GM19372 (cell line): ENCODE results near the gene VTI1A.

Experiments used
- ATAC-seq: cut with Tn5 transposase; IDR thresholded peaks from one replicate; pipeline ENCODE4 v1.9.1; 2021; ENCODE audit warnings: mild to moderate bottlenecking, low read depth, moderate library complexity; ENCODE audit not compliant: unreplicated experiment

The VTI1A gene

DNA sequence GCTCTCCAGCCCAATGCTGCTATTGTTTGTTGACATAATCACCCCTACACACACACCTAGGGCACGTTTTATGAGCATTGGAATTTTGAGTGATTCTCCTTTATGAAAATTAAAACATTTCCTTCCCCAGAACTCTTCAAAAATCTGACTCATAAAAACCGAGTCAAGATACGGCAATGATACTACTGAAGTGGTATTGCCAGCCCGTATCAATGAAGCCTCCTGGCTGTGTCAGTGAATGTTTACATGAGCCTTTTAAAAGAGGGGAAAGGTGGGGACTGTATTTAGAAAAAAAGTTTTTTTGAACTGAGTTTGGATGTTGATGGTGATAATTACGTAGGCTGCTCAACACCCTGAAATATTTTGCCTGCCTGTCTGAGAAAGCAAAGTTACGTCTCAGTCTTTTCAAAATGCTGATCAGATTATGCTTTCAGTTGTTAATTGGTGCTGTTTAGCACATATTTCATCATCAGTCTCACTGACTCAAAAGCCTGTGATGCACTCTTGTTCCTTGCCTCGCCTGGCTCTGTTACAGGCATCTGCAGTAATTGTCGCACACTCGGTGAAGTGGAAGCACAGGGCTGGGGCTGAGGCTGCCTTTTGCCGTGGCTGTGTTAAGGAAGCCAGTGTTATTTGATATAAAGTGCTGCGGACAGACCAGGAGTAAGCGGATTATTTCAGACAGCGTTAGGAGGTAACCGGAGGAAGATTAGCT is 345.6 kb downstream of the VTI1A start:
- ATAC-seq, result no peak

DNA sequence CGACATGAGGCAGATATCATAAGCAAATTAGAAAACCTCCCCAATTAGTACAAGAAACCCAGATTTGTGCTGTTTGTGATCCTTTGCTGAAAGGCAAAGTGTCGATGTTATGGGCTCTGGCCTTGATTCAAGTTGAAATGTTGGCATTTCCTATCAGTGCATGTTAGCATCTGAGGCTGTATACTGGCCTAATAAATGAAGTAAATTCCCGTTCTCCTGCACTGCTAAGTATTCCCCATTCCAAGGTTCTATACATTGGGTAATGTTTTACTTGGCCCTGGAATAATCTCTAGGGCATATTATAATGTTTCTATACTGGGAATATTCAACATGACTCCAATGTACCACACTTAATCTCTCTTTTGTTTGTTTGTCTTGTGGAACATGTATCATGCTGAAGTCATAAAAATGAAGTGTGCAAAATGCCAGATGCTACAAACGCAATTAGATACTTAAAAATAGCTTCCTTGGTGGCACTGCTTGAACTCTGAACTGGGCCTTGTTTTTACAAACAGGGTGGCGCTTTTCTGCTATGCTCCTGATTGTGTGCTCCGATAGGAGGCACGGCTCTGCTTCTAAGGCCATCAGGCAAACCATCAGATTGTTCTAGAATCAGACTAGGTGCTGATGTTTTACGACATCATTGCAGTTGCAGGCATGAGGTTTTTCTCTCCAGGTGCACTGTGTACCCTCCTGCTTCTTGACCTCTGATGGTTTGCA is 346.3 kb downstream of the VTI1A start:
- no peak for ATAC-seq

DNA sequence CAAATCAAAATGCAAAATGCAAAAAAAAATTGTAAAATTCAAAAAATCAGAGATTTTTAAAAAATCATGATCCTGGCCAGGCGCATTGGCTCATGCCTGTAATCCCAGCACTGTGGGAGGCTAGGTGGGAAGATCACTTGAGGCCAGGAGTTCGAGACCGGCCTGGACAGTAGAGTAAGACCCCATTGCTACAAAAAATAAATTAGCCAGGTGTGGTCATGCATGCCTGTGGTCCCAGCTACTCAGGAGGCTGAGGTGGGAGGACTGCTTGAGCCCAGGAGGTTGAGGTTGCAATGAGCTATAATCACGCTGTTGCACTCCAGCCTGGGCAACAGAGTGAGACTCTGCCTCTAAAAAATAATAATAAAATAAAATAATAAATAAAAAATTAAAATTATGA is 347.2 kb downstream of the VTI1A start:
- no peak for ATAC-seq

DNA sequence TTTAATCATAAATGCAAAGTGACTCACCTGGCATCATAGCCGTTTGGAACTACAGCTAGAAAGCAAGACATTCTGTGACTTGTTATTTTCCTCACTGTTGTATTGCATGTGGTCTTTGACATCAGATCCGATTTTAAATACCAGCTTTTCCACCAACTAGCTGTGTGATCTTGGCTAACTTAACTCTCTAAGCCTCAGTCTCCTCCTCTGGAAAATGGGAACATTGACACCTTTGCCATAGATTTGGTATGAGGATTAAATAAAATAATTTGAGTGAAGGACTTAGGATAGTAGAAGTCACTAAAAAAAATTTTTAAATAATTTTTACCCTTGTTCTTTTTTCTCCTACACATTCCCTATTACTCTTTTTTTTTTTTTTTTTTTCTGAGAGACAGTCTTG is 348.1 kb downstream of the VTI1A start:
- ATAC-seq, result no peak

DNA sequence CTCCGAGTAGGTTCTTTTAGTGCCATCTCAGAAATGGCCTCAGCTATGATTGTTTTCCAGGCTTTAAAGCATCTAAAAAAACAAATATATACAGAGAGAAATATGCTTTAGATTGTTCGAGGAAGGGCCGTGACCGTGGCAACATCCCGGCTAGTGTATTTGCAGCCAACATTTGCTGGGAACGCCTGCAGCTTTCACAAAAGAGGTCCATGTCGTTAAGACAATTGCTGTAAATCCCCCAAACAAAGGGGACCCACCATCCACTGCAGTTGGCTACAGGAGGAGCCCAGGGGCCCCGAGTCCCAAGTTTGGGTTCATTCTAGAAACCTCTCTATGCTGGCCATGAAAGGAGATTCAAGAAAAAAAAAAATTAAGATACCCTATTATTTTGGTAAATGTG is 350.2 kb downstream of the VTI1A start:
- ATAC-seq, result no peak

DNA sequence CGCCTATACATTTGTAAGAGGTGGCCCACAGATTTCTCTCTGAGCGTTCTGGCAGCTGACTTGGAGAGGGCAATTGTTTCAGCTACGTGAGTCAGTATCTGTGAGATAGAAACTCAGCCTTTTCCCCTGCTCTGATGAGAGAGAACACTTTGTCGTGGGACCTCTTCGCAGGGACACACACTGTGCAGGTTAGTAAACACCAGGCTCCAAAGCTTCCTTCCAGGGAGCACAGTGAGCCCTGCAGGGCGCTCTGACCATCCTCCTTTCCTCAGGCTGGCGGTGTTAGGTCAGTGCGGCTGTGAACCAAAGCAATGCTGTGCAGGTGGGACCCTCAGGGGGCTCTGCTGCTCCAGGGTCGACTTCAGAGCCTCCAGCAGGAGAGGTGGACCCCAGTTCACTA is 350.8 kb downstream of the VTI1A start:
- no peak for ATAC-seq

DNA sequence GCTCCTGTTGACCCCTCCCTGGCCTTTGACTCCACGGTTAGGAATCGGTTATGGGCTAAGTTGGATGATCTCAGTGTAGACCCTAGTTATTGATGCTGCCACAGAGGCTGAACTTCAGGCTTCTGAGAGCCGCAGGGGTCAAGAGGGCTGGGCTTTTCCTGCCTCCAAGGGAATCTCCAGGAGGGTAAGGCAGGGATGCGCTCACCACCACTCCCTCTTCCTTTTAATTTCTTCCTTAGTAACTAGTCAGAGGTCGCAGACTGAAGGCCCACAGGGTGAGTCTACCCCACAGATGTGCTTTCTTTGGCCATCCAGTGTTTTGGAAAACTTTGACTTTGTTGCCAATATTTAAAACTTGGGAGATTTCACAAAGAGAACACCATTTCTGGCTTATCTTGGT is 352.0 kb downstream of the VTI1A start:
- no peak for ATAC-seq

DNA sequence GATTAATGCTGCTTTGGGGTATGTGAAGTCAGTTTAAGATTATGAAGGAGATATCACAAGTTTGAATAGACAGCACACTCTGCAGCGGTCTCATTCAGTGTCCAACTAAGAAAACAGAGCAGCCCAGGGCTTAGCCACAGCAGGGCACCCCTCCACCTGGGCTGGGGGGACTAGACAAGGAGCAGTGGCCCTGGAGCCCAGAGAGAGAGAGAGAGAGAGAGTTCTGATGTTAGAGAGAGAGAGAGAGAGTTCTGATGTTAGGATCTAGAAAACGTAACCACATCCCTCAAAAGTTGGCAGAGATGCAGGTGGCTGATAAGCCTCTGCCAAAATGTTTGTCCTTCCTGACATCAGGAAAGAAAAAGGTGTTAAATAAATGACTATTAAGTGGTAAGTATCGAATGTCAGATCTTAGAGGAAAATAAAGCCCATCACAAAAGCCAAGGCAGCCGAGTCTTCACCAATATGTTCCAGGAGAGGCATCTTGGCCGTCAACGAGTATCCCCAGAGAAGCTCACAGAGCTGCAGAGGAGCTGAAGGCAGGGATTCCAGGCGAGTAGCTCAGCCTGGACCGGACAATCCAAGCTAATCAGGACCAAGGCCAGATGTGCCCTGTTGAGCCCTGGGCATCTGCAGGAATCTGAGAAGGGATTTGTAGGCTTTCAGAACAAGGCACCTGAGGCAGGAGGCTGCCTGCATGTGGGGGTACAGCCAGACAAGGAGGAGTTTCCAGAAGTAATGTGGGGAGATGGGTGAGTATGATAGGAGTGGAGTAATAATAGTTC is 352.9 kb downstream of the VTI1A start:
- no peak for ATAC-seq

DNA sequence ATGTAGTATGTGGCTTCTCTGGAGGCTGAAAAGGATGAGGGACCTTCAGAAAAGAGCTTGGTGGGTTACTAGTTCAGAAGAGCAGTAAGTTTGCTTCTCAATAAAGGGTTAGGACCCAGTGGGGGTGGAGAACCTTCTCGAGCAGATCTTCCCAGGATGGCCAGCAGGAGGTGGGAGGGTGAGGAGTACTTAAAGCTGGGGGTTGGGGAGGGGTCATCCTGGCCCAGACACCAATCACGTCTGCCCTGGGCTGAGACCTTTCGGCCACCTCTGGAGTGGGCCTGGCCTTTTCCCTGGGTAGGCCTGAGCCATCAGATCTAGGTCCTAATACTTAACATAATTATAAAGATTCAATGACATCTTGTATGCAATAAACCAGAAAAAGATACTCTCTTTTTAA is 354.0 kb downstream of the VTI1A start:
- no peak for ATAC-seq

DNA sequence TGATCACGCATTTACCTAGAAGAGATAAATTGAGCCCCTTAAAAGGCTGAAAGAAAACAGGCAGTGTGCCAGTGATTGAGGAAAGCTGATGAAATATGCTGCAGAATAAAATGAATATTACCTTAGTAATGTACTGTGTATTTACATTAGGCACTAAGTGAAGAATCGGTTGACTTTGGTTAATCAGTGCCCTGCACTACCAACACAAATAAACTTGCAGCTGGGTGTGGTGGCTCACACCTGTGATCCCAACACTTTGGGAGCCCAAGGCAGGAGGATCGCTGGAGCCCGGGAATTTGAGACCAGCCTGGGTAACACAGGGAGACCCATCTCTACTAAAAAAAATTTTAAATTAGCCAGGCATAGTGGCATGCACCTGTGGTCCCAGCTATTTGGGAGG is 354.7 kb downstream of the VTI1A start:
- no peak for ATAC-seq

DNA sequence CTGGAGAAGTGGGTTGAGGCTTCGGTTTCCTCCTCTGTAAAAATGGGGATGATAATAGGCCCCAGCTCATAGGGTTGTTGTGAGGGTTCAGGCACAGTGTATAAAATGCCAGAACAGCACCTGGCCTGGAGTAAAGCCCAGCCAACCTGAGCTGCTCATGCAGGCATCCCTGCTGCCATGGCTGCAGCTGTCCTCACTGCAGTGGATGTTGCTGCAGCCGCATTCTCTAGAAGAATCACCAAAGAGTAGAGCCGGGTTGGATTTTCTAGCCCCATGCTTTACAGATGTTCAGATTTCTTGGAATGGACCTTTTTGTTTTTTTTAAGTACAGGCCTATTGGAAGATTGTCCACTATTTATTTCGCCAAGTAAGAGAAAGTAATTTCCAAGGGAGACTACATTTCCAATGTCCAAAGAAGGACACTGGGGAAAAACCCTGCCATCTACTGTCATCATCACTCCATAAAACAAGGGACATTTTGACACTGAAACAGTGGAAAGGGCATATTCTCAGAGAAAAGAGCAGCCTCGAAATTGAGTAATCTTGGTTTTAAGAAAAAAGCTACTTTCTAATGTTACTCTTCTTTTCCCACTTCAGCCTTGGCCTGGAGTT is 355.5 kb downstream of the VTI1A start:
- no peak for ATAC-seq

DNA sequence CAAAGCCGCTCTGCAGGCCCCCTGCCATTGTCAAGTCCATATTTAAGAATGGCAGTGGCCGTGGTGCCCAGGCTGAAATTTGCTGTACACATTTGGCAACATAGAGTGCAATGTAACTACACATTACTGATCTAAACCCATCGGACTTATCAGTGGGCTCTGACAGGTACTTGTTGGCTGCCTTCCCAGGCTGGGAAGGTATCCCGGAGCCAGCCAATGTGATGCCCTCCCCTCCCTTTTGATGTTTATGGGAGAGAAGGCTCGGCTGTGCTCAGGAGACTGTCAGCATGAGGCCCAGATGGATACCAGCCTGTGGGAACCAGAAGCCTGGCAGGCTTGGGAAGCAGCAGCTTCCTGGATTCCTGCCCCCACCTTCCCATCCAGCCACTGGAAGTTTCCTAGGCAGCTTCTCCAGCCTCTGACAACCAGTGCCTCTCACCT is 357.0 kb downstream of the VTI1A start:
- ATAC-seq, result no peak

DNA sequence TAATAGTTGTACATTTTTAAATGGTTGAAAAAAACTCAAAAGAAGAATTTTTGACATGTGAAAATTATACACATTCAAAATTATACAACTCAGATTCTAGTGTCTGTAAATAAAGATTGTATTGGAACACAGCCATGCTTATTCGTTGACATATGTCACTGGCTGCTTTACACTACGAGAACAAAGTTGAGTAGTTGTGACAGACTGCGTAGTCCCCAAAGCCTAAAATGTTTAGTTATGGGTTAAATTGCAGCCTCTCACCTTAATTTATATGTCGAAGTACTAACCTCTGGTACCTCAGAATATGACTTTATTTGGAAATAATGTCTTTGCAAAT is 358.2 kb downstream of the VTI1A start:
- ATAC-seq, result no peak

DNA sequence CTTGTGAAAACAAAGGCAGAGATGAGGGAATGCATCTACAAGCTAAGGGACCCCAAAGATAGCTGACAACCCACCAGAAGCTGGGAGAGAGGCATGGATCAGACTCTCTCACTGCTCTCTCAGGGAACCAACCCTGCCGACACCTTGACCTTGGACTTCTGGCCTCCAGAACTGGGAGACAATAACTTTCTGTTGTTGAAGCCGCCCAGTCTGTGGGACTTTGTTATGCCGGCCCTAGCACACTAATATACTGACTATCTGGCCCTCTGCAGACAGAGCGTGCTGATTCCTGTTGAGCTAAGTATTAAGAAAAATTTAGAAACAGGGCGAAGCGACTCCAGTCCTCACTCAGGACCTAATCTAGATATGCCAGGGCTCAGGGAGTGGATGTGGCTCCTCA is 358.7 kb downstream of the VTI1A start:
- no peak for ATAC-seq

DNA sequence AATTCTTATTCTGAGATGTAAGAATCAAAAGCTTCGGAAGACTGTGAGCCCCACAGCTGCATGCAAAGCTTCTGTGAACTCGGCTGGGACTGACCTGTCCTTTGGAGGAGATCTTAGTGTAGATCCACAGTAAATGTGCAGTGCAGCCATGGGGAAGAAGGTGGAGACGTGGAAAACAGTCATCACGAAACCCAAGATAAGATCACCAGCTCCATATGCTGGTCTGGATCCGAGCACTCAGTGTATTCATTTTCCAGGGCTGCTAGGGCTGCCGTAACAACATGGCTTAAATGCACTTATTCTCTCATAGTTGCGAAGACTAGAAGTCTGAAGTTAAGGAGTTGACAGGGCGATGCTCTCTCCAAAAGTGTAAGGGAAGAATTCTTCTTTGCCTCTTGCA is 360.0 kb downstream of the VTI1A start:
- no peak for ATAC-seq

DNA sequence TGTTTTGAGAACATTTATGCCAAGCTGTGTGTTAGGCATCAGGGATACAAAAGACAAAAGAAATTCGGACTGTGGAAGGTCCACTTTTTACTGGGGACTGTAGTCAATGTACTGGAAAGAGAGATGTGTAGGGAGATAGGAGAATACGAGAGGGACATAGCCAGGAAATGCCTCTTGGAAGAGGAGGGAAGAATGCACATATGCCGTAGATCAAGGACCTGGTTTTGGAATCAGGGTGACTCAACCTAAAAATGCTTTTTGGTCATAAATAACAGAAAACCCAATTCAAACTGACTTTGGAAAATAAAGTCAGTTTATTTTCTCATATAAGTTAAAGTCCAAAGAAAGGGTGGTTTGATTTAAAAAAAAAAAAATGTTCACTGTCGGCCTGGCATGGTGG is 362.7 kb downstream of the VTI1A start:
- ATAC-seq, result no peak

DNA sequence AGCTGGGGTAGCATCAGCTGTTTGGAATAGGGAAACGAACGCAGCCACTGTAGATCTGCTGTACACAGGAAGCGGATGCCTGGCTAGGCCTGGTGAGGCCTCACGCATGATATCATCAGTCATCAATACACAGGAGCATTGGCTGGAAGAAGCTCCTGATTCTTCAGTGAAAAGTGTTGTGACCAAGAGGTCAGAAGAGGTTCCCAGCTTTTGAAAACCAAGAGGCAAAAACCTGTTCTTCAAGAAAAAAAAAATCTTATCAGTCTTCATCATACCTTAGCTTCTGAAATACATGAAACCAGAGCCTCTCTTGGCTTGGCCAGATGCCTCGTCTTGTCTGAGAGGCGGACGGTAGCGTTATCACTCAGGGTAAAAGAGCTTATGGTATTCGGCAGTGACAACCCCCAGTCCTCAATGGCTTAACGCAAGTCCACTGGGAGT is 363.7 kb downstream of the VTI1A start:
- ATAC-seq, result no peak

DNA sequence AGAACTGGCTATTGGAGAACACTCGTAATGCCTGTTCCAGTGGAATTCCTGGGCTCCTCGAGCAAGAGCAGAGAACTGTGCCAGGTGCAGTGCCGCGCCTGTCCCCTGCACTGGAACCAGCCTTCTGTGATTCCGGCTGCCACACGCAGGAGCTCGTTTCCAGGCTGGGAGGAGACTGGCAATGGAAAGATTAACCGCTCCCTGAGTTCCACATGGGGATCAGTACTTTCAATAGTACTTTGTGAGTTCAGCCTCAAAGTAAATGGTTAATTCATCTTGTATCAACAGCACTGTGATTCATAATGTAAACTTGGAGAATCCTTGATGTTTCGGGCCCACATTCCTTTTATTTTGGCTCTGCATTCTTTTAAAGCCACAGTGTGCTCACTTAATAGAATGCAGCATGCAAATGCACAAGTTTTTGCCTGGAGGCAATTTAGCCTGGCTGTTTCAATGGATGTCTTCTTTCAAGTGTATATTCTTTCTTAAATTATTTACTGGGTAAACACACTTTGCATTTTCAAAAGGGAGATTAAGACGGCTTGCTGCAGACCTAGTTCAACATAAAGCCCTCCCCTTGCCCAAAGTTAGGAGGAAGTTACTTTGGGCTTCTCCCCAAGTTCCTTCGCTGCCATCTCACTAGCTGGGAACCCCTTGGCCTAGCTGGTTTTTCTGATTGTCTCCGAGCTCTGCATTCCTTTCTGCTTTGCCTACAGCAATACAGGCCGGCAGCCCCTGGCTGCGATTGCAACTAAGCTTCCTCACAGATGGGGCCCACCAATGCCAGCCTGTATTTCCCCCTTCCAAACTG is 364.9 kb downstream of the VTI1A start:
- ATAC-seq, result no peak

DNA sequence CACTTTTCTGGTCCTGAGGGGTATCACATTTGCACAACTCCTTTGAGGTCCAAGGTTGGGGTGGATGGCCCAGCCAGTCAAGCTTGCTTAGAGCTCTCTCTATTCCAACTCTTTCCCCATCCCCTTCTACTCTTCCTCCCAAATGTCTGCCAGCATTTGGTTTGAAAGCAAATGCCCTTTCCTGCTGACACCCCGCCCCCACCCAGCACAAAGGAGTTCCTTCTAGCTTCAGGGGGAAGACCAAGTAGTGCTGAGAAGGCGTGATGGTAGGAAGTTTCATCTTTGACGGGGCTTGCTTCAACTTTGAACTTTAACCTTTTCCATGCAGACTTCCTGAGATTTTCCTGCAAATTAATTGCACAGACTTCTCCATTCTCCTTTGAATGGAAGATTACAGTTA is 365.6 kb downstream of the VTI1A start:
- no peak for ATAC-seq

DNA sequence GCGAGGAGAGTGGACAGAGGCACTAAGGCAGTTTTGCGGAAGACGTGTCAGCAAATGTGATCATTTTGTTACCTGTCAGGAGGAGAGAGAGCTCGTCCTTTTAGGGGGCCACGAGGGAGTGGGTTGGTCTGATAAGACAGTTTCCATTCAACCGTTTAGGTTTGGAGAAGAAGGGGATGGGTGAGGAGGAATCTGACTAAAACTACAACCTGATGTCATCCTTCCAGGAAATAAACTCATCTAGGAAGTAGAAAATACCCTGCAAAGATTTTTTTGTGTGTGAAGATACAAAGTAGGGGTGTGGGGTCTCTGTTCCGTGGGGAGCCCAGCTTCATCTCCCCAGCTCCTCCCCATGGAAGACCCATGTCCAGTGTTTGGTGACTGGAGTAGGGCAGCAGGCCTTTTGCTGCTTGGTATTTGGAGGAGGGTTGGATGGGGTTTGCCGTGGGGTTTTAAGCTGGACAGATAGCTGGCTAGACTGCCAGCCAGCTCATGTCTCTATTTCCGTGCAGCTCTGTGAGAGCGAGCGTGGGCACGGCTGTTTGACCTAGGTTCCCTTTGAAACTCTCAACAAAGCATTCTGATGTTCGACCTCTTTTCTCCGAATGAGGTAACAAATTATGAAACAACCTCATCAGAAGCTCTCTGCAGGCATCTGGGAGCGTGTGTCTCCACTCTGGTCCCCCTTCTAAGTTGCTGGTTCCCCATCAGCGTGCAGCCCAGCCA is 367.0 kb downstream of the VTI1A start:
- ATAC-seq, result no peak
